H1 (cell line): ENCODE measurements around the gene BDKRB1. TPM values are rescaled to one million over a fixed set of nuclear protein-coding genes. Genes with fewer than 3 reads are reported as not detected.

Experiments used
- CTCF ChIA-PET: fragments of 300-600 bp; sonication (Branson Sonifier 250); formaldehyde crosslinking; loops from one replicate; lab custom pipeline; 2021; ENCODE audit not compliant: partially characterized antibody; lab: Charles Lee
- POLR2A ChIA-PET: fragments of 300-600 bp; sonication (Branson Sonifier 250); formaldehyde crosslinking; loops from one replicate; lab custom pipeline; 2021; ENCODE audit warnings: inconsistent platforms; ENCODE audit not compliant: partially characterized antibody; lab: Charles Lee
- DNase-seq, 2 experiments: peaks; one replicate each; pipeline versions ENCODE4 v3.0.0 to v3.0.0-alpha.2; 2010 to 2022; ENCODE audit warnings: low spot score in 2 of 2, low read depth in 1 of 2, mixed read lengths in 1 of 2
- FAIRE-seq: peaks from 2 replicates; lab custom pipeline; 2011; peaks lifted over from hg19 to GRCh38; lab: Jason Lieb, UNC
- H2AFZ ChIP-seq: 2 replicates; pipeline ENCODE4 v1.8.1; 2012; ENCODE audit warnings: low read length, inconsistent platforms
- H2AK5ac ChIP-seq: 2 replicates; pipeline ENCODE4 v1.6.1; 2013; ENCODE audit warnings: low read depth, low read length
- H2BK120ac ChIP-seq: replicated peaks from 2 replicates; pipeline ENCODE3; 2013; ENCODE audit warnings: low read depth, low read length, inconsistent platforms
- H2BK12ac ChIP-seq: 2 replicates; pipeline ENCODE4 v1.6.1; 2013; ENCODE audit warnings: low read depth, low read length
- H2BK15ac ChIP-seq: 2 replicates; pipeline ENCODE4 v1.6.1; 2013; ENCODE audit warnings: low read length
- H2BK20ac ChIP-seq: 2 replicates; pipeline ENCODE4 v1.6.1; 2013; ENCODE audit warnings: low read length
- H2BK5ac ChIP-seq: 2 replicates; pipeline ENCODE4 v1.6.1; 2013; ENCODE audit warnings: low read depth, low read length
- H3K14ac ChIP-seq: 2 replicates; pipeline ENCODE4 v1.6.1; 2013; ENCODE audit warnings: inconsistent platforms; ENCODE audit not compliant: insufficient read length
- H3K18ac ChIP-seq: 2 replicates; pipeline ENCODE4 v1.6.1; 2013; ENCODE audit warnings: low read length; ENCODE audit errors: extremely low read depth
- H3K23ac ChIP-seq: 2 replicates; pipeline ENCODE4 v1.6.1; 2013; ENCODE audit warnings: inconsistent platforms; ENCODE audit not compliant: insufficient read length
- H3K23me2 ChIP-seq: 2 replicates; pipeline ENCODE4 v1.6.1; 2013; ENCODE audit warnings: low read depth, low read length
- H3K27ac ChIP-seq: 2 replicates; pipeline ENCODE4 v1.6.1; 2011; ENCODE audit warnings: low read depth, low read length, inconsistent platforms
- H3K27me3 ChIP-seq, 4 experiments: replicated peaks in 1 of 4; 1 replicate in 1 of 4; 2 replicates in 3 of 4; pipeline versions ENCODE4 v1.6.1 to v1.8.1; 2011 to 2013; ENCODE audit warnings: low read length in 3 of 4, mild to moderate bottlenecking in 3 of 4, inconsistent platforms in 2 of 4, mixed read lengths in 2 of 4, moderate library complexity in 1 of 4; ENCODE audit not compliant: control insufficient read depth in 3 of 4, insufficient read depth in 3 of 4; ENCODE audit errors: extremely low read depth in 1 of 4
- H3K36me3 ChIP-seq, 4 experiments: 2 replicates each; pipeline versions ENCODE4 v1.6.1 to v1.8.1; 2011 to 2013; ENCODE audit warnings: mild to moderate bottlenecking in 4 of 4, low read length in 3 of 4, moderate library complexity in 2 of 4, control low read depth in 1 of 4, inconsistent platforms in 1 of 4; ENCODE audit not compliant: insufficient read depth in 4 of 4, control insufficient read depth in 2 of 4
- H3K4ac ChIP-seq: replicated peaks from 2 replicates; pipeline ENCODE3; 2013; ENCODE audit warnings: low read length, low read depth, mixed read lengths, inconsistent platforms; ENCODE audit not compliant: insufficient read length
- H3K4me1 ChIP-seq, 4 experiments: replicated peaks in 1 of 4; 1 replicate in 1 of 4; 2 replicates in 3 of 4; pipeline versions ENCODE4 v1.6.1 to v1.8.1; 2011 to 2013; ENCODE audit warnings: low read length in 3 of 4, inconsistent platforms in 2 of 4, mixed read lengths in 1 of 4; ENCODE audit not compliant: insufficient read depth in 4 of 4, control insufficient read depth in 3 of 4
- H3K4me2 ChIP-seq, 2 experiments: 2 replicates each; pipeline versions ENCODE4 v1.6.1 to v1.8.1; 2011 to 2013; ENCODE audit warnings: low read depth in 2 of 2, low read length in 2 of 2, control low read depth in 1 of 2, inconsistent platforms in 1 of 2, mild to moderate bottlenecking in 1 of 2; ENCODE audit not compliant: insufficient read depth in 1 of 2
- H3K4me3 ChIP-seq, 4 experiments: fragments of 200-600, 300-600 bp in 1 of 4; sonication (generic), shearing (Covaris generic), sonication (Bioruptor Twin) in 1 of 4; 2 replicates each; pipeline versions ENCODE4 v1.5.1 to v1.8.1; 2011 to 2016; ENCODE audit warnings: low read length in 4 of 4, low read depth in 3 of 4, control low read depth in 2 of 4, inconsistent platforms in 2 of 4, mild to moderate bottlenecking in 2 of 4, mixed read lengths in 1 of 4, moderate library complexity in 1 of 4; ENCODE audit not compliant: insufficient read depth in 2 of 4; ENCODE audit errors: extremely low read depth in 1 of 4
- H3K56ac ChIP-seq: replicated peaks from 2 replicates; pipeline ENCODE3; 2013; ENCODE audit warnings: low read depth, mild to moderate bottlenecking, mixed read lengths, low read length, inconsistent platforms; ENCODE audit not compliant: insufficient read length
- H3K79me1 ChIP-seq: 2 replicates; pipeline ENCODE4 v1.6.1; 2013; ENCODE audit warnings: low read depth, low read length, control low read depth
- H3K79me2 ChIP-seq, 2 experiments: 2 replicates each; pipeline versions ENCODE4 v1.6.1 to v1.8.1; 2012 to 2013; ENCODE audit warnings: low read length in 2 of 2, mild to moderate bottlenecking in 2 of 2, inconsistent platforms in 1 of 2; ENCODE audit not compliant: insufficient read depth in 2 of 2, control insufficient read depth in 1 of 2
- H3K9ac ChIP-seq, 4 experiments: replicated peaks in 1 of 4; 1 replicate in 1 of 4; 2 replicates in 3 of 4; pipeline versions ENCODE4 v1.6.1 to v1.8.1; 2011 to 2013; ENCODE audit warnings: low read depth in 3 of 4, low read length in 3 of 4, control low read depth in 2 of 4, mild to moderate bottlenecking in 2 of 4, moderate library complexity in 2 of 4, inconsistent platforms in 1 of 4; ENCODE audit errors: extremely low read depth in 1 of 4
- H3K9me3 ChIP-seq, 2 experiments: 2 replicates each; pipeline versions ENCODE4 v1.6.1 to v1.8.1; 2012 to 2013; ENCODE audit warnings: mild to moderate bottlenecking in 2 of 2, moderate library complexity in 2 of 2, control low read depth in 1 of 2, inconsistent platforms in 1 of 2, low read depth in 1 of 2, low read length in 1 of 2, mixed read lengths in 1 of 2; ENCODE audit not compliant: insufficient read depth in 2 of 2
- H4K20me1 ChIP-seq, 2 experiments: replicated peaks in 1 of 2; 2 replicates each; pipeline versions ENCODE3 to v1.8.1; 2011 to 2013; ENCODE audit warnings: inconsistent platforms in 2 of 2, low read length in 2 of 2, mild to moderate bottlenecking in 1 of 2; ENCODE audit not compliant: insufficient read depth in 2 of 2, control insufficient read depth in 1 of 2
- H4K5ac ChIP-seq: 2 replicates; pipeline ENCODE4 v1.6.1; 2013; ENCODE audit warnings: low read length, low read depth, mixed read lengths, inconsistent platforms; ENCODE audit not compliant: insufficient read length
- H4K8ac ChIP-seq: 2 replicates; pipeline ENCODE4 v1.8.0; 2013; ENCODE audit warnings: mild to moderate bottlenecking, moderate library complexity, low read length, inconsistent platforms; ENCODE audit not compliant: insufficient read depth; ENCODE audit errors: extremely low read depth
- H4K91ac ChIP-seq: replicated peaks from 2 replicates; pipeline ENCODE3; 2013; ENCODE audit warnings: low read length, mixed read lengths, inconsistent platforms; ENCODE audit not compliant: insufficient read length
- BACH1 ChIP-seq: IDR thresholded peaks from 2 replicates; pipeline ENCODE4 v1.6.1; 2012; ENCODE audit warnings: low read length, improper control_type of control experiment
- BCL11A ChIP-seq, 2 experiments: IDR thresholded peaks; one replicate each; pipeline ENCODE4 v1.6.1; 2011; ENCODE audit warnings: low read depth in 2 of 2, low read length in 2 of 2, mild to moderate bottlenecking in 2 of 2
- CTBP2 ChIP-seq: IDR thresholded peaks from 2 replicates; pipeline ENCODE4 v1.7.0; 2011; ENCODE audit warnings: borderline replicate concordance, mild to moderate bottlenecking, moderate library complexity, mixed read lengths, low read length; ENCODE audit not compliant: insufficient read depth, insufficient read length
- CTCF ChIP-seq, 3 experiments: IDR thresholded peaks; 1 replicate in 2 of 3; 2 replicates in 1 of 3; pipeline versions ENCODE4 v1.5.1 to v1.6.1; 2011; ENCODE audit warnings: low read length in 3 of 3, mild to moderate bottlenecking in 3 of 3, inconsistent platforms in 2 of 3, low read depth in 1 of 3, moderate library complexity in 1 of 3; ENCODE audit not compliant: insufficient read depth in 1 of 3; ENCODE audit errors: control extremely low read depth in 1 of 3
- EGR1 ChIP-seq: IDR thresholded peaks from 2 replicates; pipeline ENCODE4 v1.6.1; 2011; ENCODE audit warnings: low read depth, low read length, borderline replicate concordance
- FOSL1 ChIP-seq: IDR thresholded peaks from 2 replicates; pipeline ENCODE4 v1.6.1; 2011; ENCODE audit warnings: mild to moderate bottlenecking, low read depth, low read length, moderate library complexity; ENCODE audit not compliant: insufficient read depth
- POU5F1 ChIP-seq: IDR thresholded peaks from 2 replicates; pipeline ENCODE4 v1.6.1; 2011; ENCODE audit warnings: low read depth, mild to moderate bottlenecking, low read length, moderate library complexity
- RNF2 ChIP-seq: fragments of 200-900, 300-1000 bp; sonication (generic); IDR thresholded peaks from 2 replicates; pipeline ENCODE4 v1.7.1; 2016; ENCODE audit warnings: borderline replicate concordance, low read depth, mild to moderate bottlenecking, antibody characterized with exemption, low read length; ENCODE audit not compliant: poor library complexity, severe bottlenecking; ENCODE audit errors: missing control alignments
- ZNF274 ChIP-seq: IDR thresholded peaks from 2 replicates; pipeline ENCODE4 v1.7.0; 2012; ENCODE audit warnings: low read length, borderline replicate concordance; ENCODE audit errors: extremely low read depth
- WGBS, 2 experiments: shearing (Covaris generic) in 1 of 2; methylation state at CpG; one replicate each; pipeline versions ENCODE4 v1.1.6 to v1.1.7; 2013 to 2015; ENCODE audit warnings: low lambda C conversion rate in 2 of 2, mixed read lengths in 2 of 2, inconsistent platforms in 1 of 2, low coverage in 1 of 2, missing lambda C conversion rate in 1 of 2; ENCODE audit not compliant: insufficient replicate concordance in 2 of 2, insufficient coverage in 1 of 2, insufficient read length in 1 of 2; ENCODE audit errors: extremely low coverage in 1 of 2, missing lambda C conversion rate in 1 of 2; 5-methylcytosine and 5-hydroxymethylcytosine counted together
- polyA plus RNA-seq, 7 experiments: library from polyadenylated mRNA; depleted of rRNA in 3 of 7; stranded (reverse) in 5 of 7; unstranded in 2 of 7; fragments of >200 nt in 5 of 7; fragments of 200-250 nt in 2 of 7; gene quantifications; 1 replicate in 5 of 7; 2 replicates in 1 of 7; 4 replicates in 1 of 7; pipeline versions ENCODE4 v1.2.1 to v1.2.3, GENCODE V29; 2011 to 2013; ENCODE audit warnings: missing spikeins in 2 of 7, mixed read lengths in 2 of 7
- total RNA-seq: library from RNA; stranded (reverse); fragmentation: NEBNext Ultra II Directional; extraction: Animal tissue kit (Norgen Biotek cat#: 25700); gene quantifications from 2 replicates; pipeline ENCODE4 v1.2.1, GENCODE V29; 2021

BDKRB1 gene
- total and polyA plus RNA-seq, 2 of the 8 experiments (the other 6 are each of a cell fraction or from before 2014, with no cell fraction given): 0.27 TPM; not detected in 1

- CTCF ChIA-PET: no interaction called here
- Histone ChIP-seq H2BK120ac (no peak overlapping the region), H2AFZ (no peak overlapping the region), H2BK5ac (no peak overlapping the region), H3K4me1 (no peaks in the 10 kb centered on the region), H4K5ac (no peak overlapping the region), H3K4ac (no peak overlapping the region), H3K23ac (no peak overlapping the region), H3K18ac (no peak overlapping the region), H4K91ac (no peak overlapping the region), H2AK5ac (no peak overlapping the region), H3K27me3 (no peaks in the 10 kb centered on the region), H2BK12ac (no peak overlapping the region), H4K8ac (no peak overlapping the region; the same call in none of the 2 replicates), H3K36me3 (no peaks in the 10 kb centered on the region), H3K79me1 (no peaks in the 10 kb centered on the region), H3K27ac (no peak overlapping the region), H3K79me2 (no peaks in the 10 kb centered on the region), H3K9me3 (no peaks in the 10 kb centered on the region; a peak in 1 of 4 replicates), H2BK20ac (no peak overlapping the region), H3K4me3 (no peak overlapping the region), H3K4me2 (no peak overlapping the region), H3K14ac (no peak overlapping the region)
- no peak for FAIRE-seq
- POLR2A ChIA-PET: no interaction called here
- WGBS, 2 experiments: 92% methylated on average over 9 of the region's 10 CpGs; no CpG with 5 or more reads in 1 of the 2 experiments
- no peak for DNase-seq
- TF ChIP-seq CTCF (IDR thresholded peaks at IDR 0.05; ENCODE audit: control extremely low read depth in 1 of 3, insufficient read depth in 1 of 3, low read depth in 1 of 3, low read length in 3 of 3): no peak
- no peak for TF ChIP-seq RNF2
- no peak for TF ChIP-seq POU5F1
- no peak for TF ChIP-seq FOSL1
- TF ChIP-seq BCL11A (IDR thresholded peaks at IDR 0.05; ENCODE audit: low read depth in 2 of 2, low read length in 2 of 2): no peak
- no peak for TF ChIP-seq EGR1
- no peak for TF ChIP-seq CTBP2
- no peak for TF ChIP-seq BACH1
- TF ChIP-seq ZNF274: no peak
- TF ChIP-seq, all 59 proteins: peak for 0
- Histone ChIP-seq H3K9ac (no peak overlapping the region), H3K56ac (no peak overlapping the region), H4K20me1 (peaks cover 0 to 2% of the 10 kb centered on the region in 2 experiments), H2BK15ac (no peak overlapping the region; the same call in 1 of the 2 replicates), H3K23me2 (no peaks in the 10 kb centered on the region)
Observed at GRCh38 chr14:96213871-96214465, 42.0 kb upstream of the BDKRB1 start.
